ENCODE results near the gene RAD54L2. TPM values are rescaled to one million over a fixed set of nuclear protein-coding genes. Genes with fewer than 3 reads are reported as not detected.

RAD54L2 gene
- total and polyA plus RNA-seq, 2 donors (not counting 3 experiments of a cell fraction or from before 2014, with no cell fraction given): 7.6 to 31.1 TPM

DNA sequence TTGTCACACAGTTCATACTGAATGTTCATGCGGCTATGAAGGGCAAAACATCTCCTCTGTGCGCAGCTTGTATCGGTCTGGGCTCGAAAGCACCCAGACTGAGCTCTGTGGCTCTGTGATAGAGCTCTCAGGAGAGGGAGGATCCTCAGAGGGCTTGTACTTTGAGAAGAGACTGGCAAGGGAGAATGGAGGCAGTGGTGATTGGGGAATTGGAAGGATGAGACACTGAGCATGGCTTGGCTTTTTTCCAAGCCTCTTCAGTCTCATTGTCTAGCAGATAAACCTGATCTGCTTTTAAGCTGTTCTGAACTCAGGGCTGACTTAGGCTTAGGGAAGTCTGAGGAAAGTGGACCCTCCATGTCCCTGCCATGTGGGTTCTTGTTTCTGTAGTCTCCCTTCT is 43.0 kb downstream of the RAD54L2 start:
- no peak for TF ChIP-seq JUN (IDR thresholded peaks at IDR 0.05; ENCODE audit: borderline replicate concordance, insufficient read depth, insufficient read length, low read depth)
- no peak for TF ChIP-seq MAX (IDR thresholded peaks at IDR 0.05; ENCODE audit: insufficient read depth, insufficient read length)
- no peak for TF ChIP-seq POLR2A (IDR thresholded peaks at IDR 0.05; ENCODE audit: low read depth, low read length)
- no peak for TF ChIP-seq MYC (IDR thresholded peaks at IDR 0.05; ENCODE audit: low read depth, low read length)
- TF ChIP-seq POLR2AphosphoS5 (IDR thresholded peaks at IDR 0.05; ENCODE audit: insufficient read depth, low read depth, low read length): no peak
- dilution Hi-C loops (cut with MboI; ENCODE audit: extremely low pct_ligation_motif_present, low sequenced_read_pairs): no loop called here
- BruUV-seq (replicated peaks): no TSS peak
- FAIRE-seq: no peak
- no peaks in the 10 kb centered on the region for H3K36me3 ChIP-seq (ENCODE audit: control insufficient read depth in 2 of 2, extremely low read depth in 1 of 2, insufficient read depth in 2 of 2, low read length in 2 of 2)
- H3K4me2 ChIP-seq (ENCODE audit: insufficient read depth, low read length): no peak overlapping the region
- peaks cover 21% of the 10 kb centered on the region for H3K79me2 ChIP-seq (ENCODE audit: control insufficient read depth, insufficient read depth, low read length)
- no peaks in the 10 kb centered on the region for H3K9me3 ChIP-seq (replicated peaks; ENCODE audit: control insufficient read depth, insufficient read depth, low read length)
- peaks cover 4% of the 10 kb centered on the region for H3K4me1 ChIP-seq (ENCODE audit: control insufficient read depth, extremely low read depth, insufficient read depth, low read length)
- H3K9me1 ChIP-seq (replicated peaks; ENCODE audit: control insufficient read depth, extremely low read depth, insufficient read depth, low read length): no peaks in the 10 kb centered on the region
- no peak for DNase-seq (ENCODE audit: low read depth, low spot score)
- H4K20me1 ChIP-seq (replicated peaks; ENCODE audit: control insufficient read depth, extremely low read depth, insufficient read depth, low read length): no peaks in the 10 kb centered on the region
- ChIA-PET CTCF (interaction anchor here (1.1 to 1.4 kb wide), 3 partner anchors 44 to 88 kb away, joined by 3 to 4 read pairs (median 3); partner anchors contain the start of gene RAD54L2), POLR2A (no interaction called here)
- intact Hi-C loops (cut with micrococcal nuclease): no loop called here
- no peak overlapping the region for H3K27ac ChIP-seq (ENCODE audit: insufficient read depth, low read depth, low read length)
- H3K9ac ChIP-seq (replicated peaks; ENCODE audit: extremely low read depth, insufficient read depth, low read length): no peak overlapping the region
- H2AFZ ChIP-seq (ENCODE audit: low read depth, low read length): no peak overlapping the region
- no peaks in the 10 kb centered on the region for H3K27me3 ChIP-seq (ENCODE audit: control insufficient read depth in 2 of 2, insufficient read depth in 2 of 2, low read length in 2 of 2)
- no peak overlapping the region for H3K4me3 ChIP-seq (replicated peaks in 1 of 3; ENCODE audit: insufficient read depth in 1 of 3, low read depth in 1 of 3, low read length in 3 of 3)

GRCh38 chr3:51585197-51585596 is 46.7 kb downstream of the RAD54L2 start:
- H3K9ac ChIP-seq (replicated peaks; ENCODE audit: extremely low read depth, insufficient read depth, low read length): no peak overlapping the region
- no peaks in the 10 kb centered on the region for H4K20me1 ChIP-seq (replicated peaks; ENCODE audit: control insufficient read depth, extremely low read depth, insufficient read depth, low read length)
- FAIRE-seq (no peak), DNase-seq (ENCODE audit: low read depth, low spot score) (no peak)
- no peaks in the 10 kb centered on the region for H3K27me3 ChIP-seq (ENCODE audit: control insufficient read depth in 2 of 2, insufficient read depth in 2 of 2, low read length in 2 of 2)
- intact Hi-C loops (cut with micrococcal nuclease): no loop called here
- H3K4me1 ChIP-seq (ENCODE audit: control insufficient read depth, extremely low read depth, insufficient read depth, low read length): peaks cover 11% of the 10 kb centered on the region
- H3K27ac ChIP-seq (ENCODE audit: insufficient read depth, low read depth, low read length): no peak overlapping the region
- no peaks in the 10 kb centered on the region for H3K36me3 ChIP-seq (ENCODE audit: control insufficient read depth in 2 of 2, extremely low read depth in 1 of 2, insufficient read depth in 2 of 2, low read length in 2 of 2)
- no peak for TF ChIP-seq EZH2 (IDR thresholded peaks at IDR 0.05; ENCODE audit: borderline replicate concordance, low read depth, low read length, severe bottlenecking)
- no peak for TF ChIP-seq JUN (IDR thresholded peaks at IDR 0.05; ENCODE audit: borderline replicate concordance, insufficient read depth, insufficient read length, low read depth)
- no peak for TF ChIP-seq POLR2A (IDR thresholded peaks at IDR 0.05; ENCODE audit: low read depth, low read length)
- no peak for TF ChIP-seq GATA2 (IDR thresholded peaks at IDR 0.05; ENCODE audit: insufficient read depth, insufficient read length, low read depth, low read length)
- TF ChIP-seq MAX (IDR thresholded peaks at IDR 0.05; ENCODE audit: insufficient read depth, insufficient read length): no peak
- TF ChIP-seq MYC (IDR thresholded peaks at IDR 0.05; ENCODE audit: low read depth, low read length): no peak
- TF ChIP-seq, protein P1, sequence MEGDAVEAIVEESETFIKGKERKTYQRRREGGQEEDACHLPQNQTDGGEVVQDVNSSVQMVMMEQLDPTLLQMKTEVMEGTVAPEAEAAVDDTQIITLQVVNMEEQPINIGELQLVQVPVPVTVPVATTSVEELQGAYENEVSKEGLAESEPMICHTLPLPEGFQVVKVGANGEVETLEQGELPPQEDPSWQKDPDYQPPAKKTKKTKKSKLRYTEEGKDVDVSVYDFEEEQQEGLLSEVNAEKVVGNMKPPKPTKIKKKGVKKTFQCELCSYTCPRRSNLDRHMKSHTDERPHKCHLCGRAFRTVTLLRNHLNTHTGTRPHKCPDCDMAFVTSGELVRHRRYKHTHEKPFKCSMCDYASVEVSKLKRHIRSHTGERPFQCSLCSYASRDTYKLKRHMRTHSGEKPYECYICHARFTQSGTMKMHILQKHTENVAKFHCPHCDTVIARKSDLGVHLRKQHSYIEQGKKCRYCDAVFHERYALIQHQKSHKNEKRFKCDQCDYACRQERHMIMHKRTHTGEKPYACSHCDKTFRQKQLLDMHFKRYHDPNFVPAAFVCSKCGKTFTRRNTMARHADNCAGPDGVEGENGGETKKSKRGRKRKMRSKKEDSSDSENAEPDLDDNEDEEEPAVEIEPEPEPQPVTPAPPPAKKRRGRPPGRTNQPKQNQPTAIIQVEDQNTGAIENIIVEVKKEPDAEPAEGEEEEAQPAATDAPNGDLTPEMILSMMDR (IDR thresholded peaks at IDR 0.05; ENCODE audit: extremely low read depth in 1 of 2, insufficient read depth in 1 of 2, low read depth in 1 of 2, low read length in 2 of 2): no peak
- TF ChIP-seq FOS (IDR thresholded peaks at IDR 0.05; ENCODE audit: borderline replicate concordance, insufficient read depth, low read length): no peak
- no peak for TF ChIP-seq POLR2AphosphoS5 (IDR thresholded peaks at IDR 0.05; ENCODE audit: insufficient read depth, low read depth, low read length)
- H3K4me3 ChIP-seq (replicated peaks in 1 of 3; ENCODE audit: insufficient read depth in 1 of 3, low read depth in 1 of 3, low read length in 3 of 3): no peak overlapping the region
- POLR2A ChIA-PET: no interaction called here
- no peaks in the 10 kb centered on the region for H3K9me1 ChIP-seq (replicated peaks; ENCODE audit: control insufficient read depth, extremely low read depth, insufficient read depth, low read length)
- BruUV-seq (replicated peaks): no TSS peak
- no peaks in the 10 kb centered on the region for H3K9me3 ChIP-seq (replicated peaks; ENCODE audit: control insufficient read depth, insufficient read depth, low read length)
- peaks cover 16% of the 10 kb centered on the region for H3K79me2 ChIP-seq (ENCODE audit: control insufficient read depth, insufficient read depth, low read length)
- dilution Hi-C loops (cut with MboI; ENCODE audit: extremely low pct_ligation_motif_present, low sequenced_read_pairs): no loop called here
- no peak overlapping the region for H3K4me2 ChIP-seq (ENCODE audit: insufficient read depth, low read length)
- no peak overlapping the region for H2AFZ ChIP-seq (ENCODE audit: low read depth, low read length)
- CTCF ChIA-PET: no interaction called here
